SK-N-MC (cell line): ENCODE measurements around the gene PAM16.

Experiments
- DNase-seq: peaks from one replicate; pipeline ENCODE4 v3.0.0-alpha.2; 2011; ENCODE audit warnings: low read depth, low spot score
- H3K27ac ChIP-seq: fragments of 200-600 bp; sonication (generic); 2 replicates; pipeline ENCODE4 v1.5.1; 2016; ENCODE audit warnings: mixed run types
- H3K36me3 ChIP-seq: fragments of 200-600 bp; sonication (generic); 2 replicates; pipeline ENCODE4 v1.6.1; 2017; ENCODE audit warnings: antibody characterized with exemption, low read length, mixed read lengths; ENCODE audit not compliant: insufficient read depth
- H3K4me3 ChIP-seq: fragments of 200-600 bp; sonication (generic); 2 replicates; pipeline ENCODE4 v1.5.1; 2016
- H3K9ac ChIP-seq: fragments of 200-600 bp; sonication (generic); 2 replicates; pipeline ENCODE4 v1.8.0; 2017; ENCODE audit warnings: mixed run types, mixed read lengths; ENCODE audit not compliant: insufficient read length
- H3K9me3 ChIP-seq: fragments of 200-600 bp; sonication (generic); 2 replicates; pipeline ENCODE4 v1.6.1; 2017; ENCODE audit warnings: low read depth, mild to moderate bottlenecking, antibody characterized with exemption, low read length, moderate library complexity, mixed read lengths
- EZH2 ChIP-seq: fragments of 200-600 bp; sonication (generic); IDR thresholded peaks from one replicate; pipeline ENCODE4 v1.6.1; 2017; ENCODE audit warnings: antibody characterized with exemption
- FOXP2 ChIP-seq: optimal IDR thresholded peaks from 2 replicates; pipeline ENCODE3; 2011; ENCODE audit warnings: mild to moderate bottlenecking, moderate library complexity; ENCODE audit not compliant: insufficient read depth; ENCODE audit errors: extremely low read length, control extremely low read depth
- POLR2AphosphoS5 ChIP-seq: IDR thresholded peaks from 2 replicates; pipeline ENCODE4 v1.6.1; 2012; ENCODE audit warnings: mild to moderate bottlenecking, low read depth, low read length, borderline replicate concordance

Gene PAM16

GRCh38 chr16:4301177-4301576, 49.9 kb downstream of the PAM16 start:
- no peaks in the 10 kb centered on the region for H3K36me3 ChIP-seq
- no peak overlapping the region for H3K27ac ChIP-seq
- H3K9ac ChIP-seq = no peak overlapping the region

GRCh38 chr16:4298761-4299522, 52.2 kb downstream of the PAM16 start:
- Histone ChIP-seq H3K9ac (peak overlapping the region; percentile 10), H3K4me3 (0 out of 2 replicates have a peak overlapping the region, but pooled peaks have one; percentile 0), H3K36me3 (no peaks in the 10 kb centered on the region), H3K27ac (peak overlapping the region; percentile 26; the same call in 1 of the 2 replicates), H3K9me3 (no peaks in the 10 kb centered on the region)
- TF ChIP-seq FOXP2 (no peak), EZH2 (no peak), POLR2AphosphoS5 (no peak)
- no peak for DNase-seq

More at GRCh38 chr16:4301177-4301576, 49.9 kb downstream of the PAM16 start:
- H3K4me3 ChIP-seq = no peak overlapping the region
- no peaks in the 10 kb centered on the region for H3K9me3 ChIP-seq
- TF ChIP-seq EZH2 (no peak), POLR2AphosphoS5 (no peak), FOXP2 (no peak)
- no peak for DNase-seq

GRCh38 chr16:4297480-4297879, 53.6 kb downstream of the PAM16 start:
- no peak overlapping the region for H3K4me3 ChIP-seq
- H3K27ac ChIP-seq = no peak overlapping the region
- no peak for DNase-seq
- H3K9ac ChIP-seq = no peak overlapping the region
- no peaks in the 10 kb centered on the region for H3K36me3 ChIP-seq
- TF ChIP-seq POLR2AphosphoS5 (no peak), FOXP2 (no peak), EZH2 (no peak)
- H3K9me3 ChIP-seq = no peaks in the 10 kb centered on the region

- no peak for TF ChIP-seq EZH2
- TF ChIP-seq POLR2AphosphoS5 = no peak
- TF ChIP-seq FOXP2 = no peak
- Histone ChIP-seq H3K36me3 (no peaks in the 10 kb centered on the region), H3K9me3 (no peaks in the 10 kb centered on the region), H3K4me3 (no peak overlapping the region), H3K9ac (no peak overlapping the region), H3K27ac (no peak overlapping the region)
- DNase-seq = no peak
These were observed 55.5 kb downstream of the PAM16 start for GRCh38 chr16:4295581-4295980.

GRCh38 chr16:4293822-4294457, 57.2 kb downstream of the PAM16 start:
- H3K4me3 ChIP-seq = no peak overlapping the region
- H3K9me3 ChIP-seq = no peaks in the 10 kb centered on the region
- H3K36me3 ChIP-seq = no peaks in the 10 kb centered on the region
- H3K9ac ChIP-seq = no peak overlapping the region
- DNase-seq = no peak
- TF ChIP-seq EZH2 (no peak), FOXP2 (no peak), POLR2AphosphoS5 (no peak)
- H3K27ac ChIP-seq = no peak overlapping the region

DNA sequence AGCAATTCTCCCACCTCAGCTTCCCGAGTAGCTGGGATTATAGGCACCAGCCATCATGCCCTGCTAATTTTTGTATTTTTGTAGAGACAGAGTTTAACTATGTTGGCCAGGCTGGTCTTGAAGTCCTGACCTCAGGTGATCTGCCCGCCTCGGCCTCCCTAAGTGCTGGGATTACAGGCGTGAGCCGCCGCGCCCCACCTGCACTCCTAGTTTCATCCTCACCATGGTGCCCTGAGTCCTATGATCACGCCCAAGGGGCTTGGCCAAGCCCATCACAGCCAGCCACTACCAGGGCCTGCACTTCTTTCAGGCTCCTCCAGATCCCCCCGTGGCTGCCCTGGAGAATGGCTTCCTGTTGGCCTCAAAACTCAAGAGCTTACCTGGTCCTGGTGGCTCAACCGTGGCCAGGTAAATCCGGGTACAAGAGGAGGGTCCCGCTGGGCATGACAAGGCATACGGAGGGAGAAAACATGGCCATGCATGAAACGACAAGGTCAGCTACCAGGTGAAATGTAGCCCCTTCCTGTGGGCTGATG, 57.9 kb downstream of the PAM16 start:
- H3K36me3 ChIP-seq = no peaks in the 10 kb centered on the region
- no peak for DNase-seq
- H3K9ac ChIP-seq = no peak overlapping the region
- no peaks in the 10 kb centered on the region for H3K9me3 ChIP-seq
- no peak overlapping the region for H3K27ac ChIP-seq
- no peak overlapping the region for H3K4me3 ChIP-seq
- TF ChIP-seq POLR2AphosphoS5 (no peak), FOXP2 (no peak), EZH2 (no peak)

DNA sequence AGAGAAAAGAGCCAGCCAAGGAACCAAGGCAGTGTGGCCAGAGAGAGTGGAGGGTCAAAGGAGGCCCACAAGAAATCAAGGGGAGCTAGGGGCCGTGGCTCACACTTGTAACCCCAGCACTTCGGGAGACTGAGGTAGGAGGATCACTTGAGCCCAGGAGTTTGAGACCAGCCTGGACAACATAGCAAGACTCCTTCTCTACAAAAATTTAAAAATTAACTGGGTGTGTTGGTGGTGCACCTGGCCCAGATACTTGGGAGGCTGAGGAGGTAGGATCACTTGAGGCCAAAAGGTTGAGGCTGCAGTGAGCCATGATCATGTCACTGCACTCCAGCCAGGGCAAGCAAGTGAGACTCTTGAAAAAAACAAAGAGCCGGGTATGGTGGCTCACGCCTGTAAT, 59.4 kb downstream of the PAM16 start:
- TF ChIP-seq EZH2 = no peak
- TF ChIP-seq FOXP2 = no peak
- no peak for TF ChIP-seq POLR2AphosphoS5
- Histone ChIP-seq H3K27ac (no peak overlapping the region), H3K9me3 (no peaks in the 10 kb centered on the region), H3K36me3 (no peaks in the 10 kb centered on the region), H3K9ac (no peak overlapping the region), H3K4me3 (no peak overlapping the region)
- no peak for DNase-seq
